ENCODE data around the gene PRKD1. TPM values are rescaled to one million over a fixed set of nuclear protein-coding genes. Genes with fewer than 3 reads are reported as not detected.

The PRKD1 gene
- total and polyA plus RNA-seq, 2 of the 13 experiments (the other 11 are each of a cell fraction or from before 2014, with no cell fraction given): 0.22 to 1.3 TPM

- TF ChIP-seq REST (IDR thresholded peaks at IDR 0.05; ENCODE audit: borderline replicate concordance in 1 of 2, low read depth in 1 of 2, low read length in 2 of 2) (no peak), ZNF839 (CRISPR knock-in tag; IDR thresholded peaks at IDR 0.05; ENCODE audit: borderline replicate concordance) (no peak), ZNF331 (CRISPR knock-in tag; IDR thresholded peaks at IDR 0.05) (peak; percentile 37; the same call in 1 of the 2 replicates), RBM39 (IDR thresholded peaks at IDR 0.05; ENCODE audit: low read depth, low read length, poor library complexity, severe bottlenecking) (peak; percentile 52), ZNF776 (CRISPR knock-in tag; IDR thresholded peaks at IDR 0.05) (peak; percentile 53; the same call in 1 of the 2 replicates), HNF4A (CRISPR knock-in tag; IDR thresholded peaks at IDR 0.05) (no peak), HIVEP1 (CRISPR knock-in tag; IDR thresholded peaks at IDR 0.05) (0 out of 2 replicates have a peak, but pooled peaks have one; percentile 56), THAP8 (CRISPR knock-in tag; IDR thresholded peaks at IDR 0.05; ENCODE audit: borderline replicate concordance) (no peak), GZF1 (CRISPR knock-in tag; IDR thresholded peaks at IDR 0.05) (no peak), DZIP1 (CRISPR knock-in tag; IDR thresholded peaks at IDR 0.05) (no peak), PREB (CRISPR knock-in tag; IDR thresholded peaks at IDR 0.05) (no peak), ZNF547 (CRISPR knock-in tag; IDR thresholded peaks at IDR 0.05) (0 out of 2 replicates have a peak, but pooled peaks have one; percentile 10), LRRFIP1 (CRISPR knock-in tag; conservative IDR thresholded peaks at IDR 0.05) (no peak), ATF2 (CRISPR knock-in tag; IDR thresholded peaks at IDR 0.05) (no peak), ZNF431 (CRISPR knock-in tag; IDR thresholded peaks at IDR 0.05; ENCODE audit: borderline replicate concordance, low read depth) (no peak), PAX8 (CRISPR knock-in tag; IDR thresholded peaks at IDR 0.05; ENCODE audit: borderline replicate concordance) (no peak)
These were observed 809 bp downstream of the PRKD1 start (continued) for GRCh38 chr14:29926701-29927375.

Data from HepG2 (cell line).